Measurements from ENCODE around the gene PARP9.

Gene PARP9

GRCh38 chr3:122598151-122598550 is 34.1 kb upstream of the PARP9 start:
- Histone ChIP-seq H2AFZ (ENCODE audit: low read depth) (no peak overlapping the region), H4K20me1 (ENCODE audit: insufficient read depth) (no peaks in the 10 kb centered on the region), H3K4me1 (ENCODE audit: low read depth, poor library complexity, severe bottlenecking) (no peaks in the 10 kb centered on the region), H3K9ac (no peak overlapping the region), H3K79me2 (ENCODE audit: insufficient read depth, low read depth) (no peaks in the 10 kb centered on the region), H3K4me2 (no peak overlapping the region), H3K27ac (no peak overlapping the region), H3K27me3 (ENCODE audit: insufficient read depth, low read depth) (no peaks in the 10 kb centered on the region), H3K4me3 (IDR thresholded peaks at IDR 0.05; ENCODE audit: insufficient read depth, low read depth, low read length) (no peak overlapping the region), H3K36me3 (ENCODE audit: insufficient read depth) (no peaks in the 10 kb centered on the region)
- TF ChIP-seq CTCF (conservative IDR thresholded peaks at IDR 0.05; ENCODE audit: low read depth, low read length): no peak

- no peaks in the 10 kb centered on the region for H3K4me1 ChIP-seq (ENCODE audit: low read depth, poor library complexity, severe bottlenecking)
These were observed 29.9 kb upstream of the PARP9 start for GRCh38 chr3:122594025-122594424.

GRCh38 chr3:122590610-122591009 is 26.5 kb upstream of the PARP9 start:
- Histone ChIP-seq H4K20me1 (ENCODE audit: insufficient read depth) (no peaks in the 10 kb centered on the region), H3K4me3 (IDR thresholded peaks at IDR 0.05; ENCODE audit: insufficient read depth, low read depth, low read length) (no peak overlapping the region), H3K4me2 (no peak overlapping the region), H3K4me1 (ENCODE audit: low read depth, poor library complexity, severe bottlenecking) (no peaks in the 10 kb centered on the region), H3K27me3 (ENCODE audit: insufficient read depth, low read depth) (no peaks in the 10 kb centered on the region), H3K36me3 (ENCODE audit: insufficient read depth) (no peaks in the 10 kb centered on the region), H3K27ac (no peak overlapping the region), H3K79me2 (ENCODE audit: insufficient read depth, low read depth) (no peaks in the 10 kb centered on the region), H2AFZ (ENCODE audit: low read depth) (no peak overlapping the region), H3K9ac (no peak overlapping the region)
- TF ChIP-seq CTCF (conservative IDR thresholded peaks at IDR 0.05; ENCODE audit: low read depth, low read length): no peak

More at GRCh38 chr3:122594025-122594424, 29.9 kb upstream of the PARP9 start:
- H3K36me3 ChIP-seq (ENCODE audit: insufficient read depth): no peaks in the 10 kb centered on the region
- H3K27ac ChIP-seq: no peak overlapping the region
- no peaks in the 10 kb centered on the region for H4K20me1 ChIP-seq (ENCODE audit: insufficient read depth)
- no peak overlapping the region for H3K4me3 ChIP-seq (IDR thresholded peaks at IDR 0.05; ENCODE audit: insufficient read depth, low read depth, low read length)
- H3K27me3 ChIP-seq (ENCODE audit: insufficient read depth, low read depth): no peaks in the 10 kb centered on the region
- TF ChIP-seq CTCF (conservative IDR thresholded peaks at IDR 0.05; ENCODE audit: low read depth, low read length): no peak
- no peak overlapping the region for H3K4me2 ChIP-seq
- no peak overlapping the region for H3K9ac ChIP-seq
- no peak overlapping the region for H2AFZ ChIP-seq (ENCODE audit: low read depth)
- no peaks in the 10 kb centered on the region for H3K79me2 ChIP-seq (ENCODE audit: insufficient read depth, low read depth)

- Histone ChIP-seq H3K36me3 (ENCODE audit: insufficient read depth) (no peaks in the 10 kb centered on the region), H3K4me2 (no peak overlapping the region), H3K4me1 (ENCODE audit: low read depth, poor library complexity, severe bottlenecking) (no peaks in the 10 kb centered on the region), H2AFZ (ENCODE audit: low read depth) (no peak overlapping the region), H3K27me3 (ENCODE audit: insufficient read depth, low read depth) (no peaks in the 10 kb centered on the region), H3K27ac (no peak overlapping the region), H4K20me1 (ENCODE audit: insufficient read depth) (no peaks in the 10 kb centered on the region), H3K79me2 (ENCODE audit: insufficient read depth, low read depth) (no peaks in the 10 kb centered on the region), H3K9ac (no peak overlapping the region), H3K4me3 (IDR thresholded peaks at IDR 0.05; ENCODE audit: insufficient read depth, low read depth, low read length) (no peak overlapping the region)
- TF ChIP-seq CTCF (conservative IDR thresholded peaks at IDR 0.05; ENCODE audit: low read depth, low read length): no peak
These were observed 25.2 kb upstream of the PARP9 start for GRCh38 chr3:122589297-122589696.
